ENCODE measurements around the gene UBE2D2.

UBE2D2 gene

GRCh38 chr5:139660923-139661814 lies 100.0 kb downstream of the UBE2D2 start:
- no peak for DNase-seq (ENCODE audit: low spot score)

- no peak for DNase-seq (ENCODE audit: low spot score)
Observed at GRCh38 chr5:139662617-139663016, 101.5 kb downstream of the UBE2D2 start.

GRCh38 chr5:139663207-139664085 lies 102.3 kb downstream of the UBE2D2 start:
- DNase-seq (ENCODE audit: low spot score) = no peak

- no peak for DNase-seq (ENCODE audit: low spot score)
Observed at GRCh38 chr5:139664086-139664693, 103.1 kb downstream of the UBE2D2 start.

GRCh38 chr5:139664727-139665351 lies 103.7 kb downstream of the UBE2D2 start:
- DNase-seq (ENCODE audit: low spot score) = no peak

- no peak for DNase-seq (ENCODE audit: low spot score)
Observed at GRCh38 chr5:139665626-139666025, 104.5 kb downstream of the UBE2D2 start.

- DNase-seq (ENCODE audit: low spot score) = no peak
Observed at GRCh38 chr5:139666551-139666950, 105.4 kb downstream of the UBE2D2 start.

- DNase-seq (ENCODE audit: low spot score) = no peak
Observed at GRCh38 chr5:139667001-139667729, 106.0 kb downstream of the UBE2D2 start.

- DNase-seq (ENCODE audit: low spot score) = no peak
Observed at GRCh38 chr5:139667730-139668063, 106.6 kb downstream of the UBE2D2 start.

GRCh38 chr5:139668064-139668880 lies 107.1 kb downstream of the UBE2D2 start:
- DNase-seq (ENCODE audit: low spot score) = no peak

- no peak for DNase-seq (ENCODE audit: low spot score)
Observed at GRCh38 chr5:139668924-139669661, 108.0 kb downstream of the UBE2D2 start.

- no peak for DNase-seq (ENCODE audit: low spot score)
Observed at GRCh38 chr5:139669662-139670368, 108.7 kb downstream of the UBE2D2 start.

GRCh38 chr5:139670369-139671095 lies 109.4 kb downstream of the UBE2D2 start:
- no peak for DNase-seq (ENCODE audit: low spot score)

GRCh38 chr5:139671096-139671841 lies 110.1 kb downstream of the UBE2D2 start:
- DNase-seq (ENCODE audit: low spot score) = no peak

GRCh38 chr5:139675213-139675612 lies 114.1 kb downstream of the UBE2D2 start:
- DNase-seq (ENCODE audit: low spot score) = no peak

GRCh38 chr5:139675825-139676224 lies 114.7 kb downstream of the UBE2D2 start:
- DNase-seq (ENCODE audit: low spot score) = no peak

- no peak for DNase-seq (ENCODE audit: low spot score)
Observed at GRCh38 chr5:139676406-139676805, 115.3 kb downstream of the UBE2D2 start.

Measured in kidney capillary endothelial cell (primary cell).